ENCODE data around the gene MCTP2. TPM values are rescaled to one million over a fixed set of nuclear protein-coding genes. Genes with fewer than 3 reads are reported as not detected.
A peak's percentile ranks its signal among the peaks of the same experiment; 100 is the strongest.

MCTP2 gene
- total and polyA plus RNA-seq, 2 of the 13 experiments (the other 11 are each of a cell fraction or from before 2014, with no cell fraction given), result 5.1 to 8.6 TPM

GRCh38 chr15:94460624-94461023 lies 229.3 kb downstream of the MCTP2 start:
- no peak for TF ChIP-seq ZNF781 (CRISPR knock-in tag; IDR thresholded peaks at IDR 0.05; ENCODE audit: borderline replicate concordance, not compliant biosample characterization)
- no peak for TF ChIP-seq SNAPC2 (CRISPR knock-in tag; IDR thresholded peaks at IDR 0.05)
- no peak for TF ChIP-seq ZBTB21 (CRISPR knock-in tag; IDR thresholded peaks at IDR 0.05)
- TF ChIP-seq KDM5B (CRISPR knock-in tag; IDR thresholded peaks at IDR 0.05; ENCODE audit: borderline replicate concordance), result no peak
- no peak overlapping the region for H3K4me2 ChIP-seq (ENCODE audit: low read depth, low read length)
- ChIA-PET POLR2A (no interaction called here), CTCF (ENCODE audit: low intra/inter-chr PET ratio, low total read pairs) (no interaction called here)
- BruUV-seq (replicated peaks), result no TSS peak
- H3K9ac ChIP-seq (ENCODE audit: insufficient read depth, low read depth, low read length), result no peak overlapping the region
- no peak for FAIRE-seq
- no peaks in the 10 kb centered on the region for H3K4me1 ChIP-seq (ENCODE audit: insufficient read depth, low read length)
- WGBS (ENCODE audit: low lambda C conversion rate), result 33% methylated on average over 1 of the region's 1 CpG
- no peaks in the 10 kb centered on the region for H4K20me1 ChIP-seq (ENCODE audit: insufficient read depth, low read length)
- in situ Hi-C loops (cut with HindIII; ENCODE audit: extremely low pct_ligation_motif_present, low pct_unique_long_range_greater_than_20kb), result loop anchor here (10.0 kb wide), 1 partner anchor 296 kb away; no protein-coding TSS in a partner anchor
- H3K79me2 ChIP-seq (ENCODE audit: insufficient read depth, low read length), result no peaks in the 10 kb centered on the region
- no peak for DNase-seq (ENCODE audit: low spot score)
- intact Hi-C loops (cut with micrococcal nuclease; ENCODE audit: unreplicated experiment), result no loop called here
- H3K36me3 ChIP-seq (replicated peaks in 1 of 2; ENCODE audit: control insufficient read depth in 1 of 2, insufficient read depth in 2 of 2, low read length in 2 of 2), result no peaks in the 10 kb centered on the region
- H2AFZ ChIP-seq (ENCODE audit: low read length), result no peak overlapping the region
- no peak overlapping the region for H3K4me3 ChIP-seq (replicated peaks in 1 of 3; ENCODE audit: insufficient read depth in 1 of 3, low read depth in 2 of 3, low read length in 3 of 3)
- no peak overlapping the region for H3K27ac ChIP-seq (ENCODE audit: extremely low read length, insufficient read depth, low read length)
- no peaks in the 10 kb centered on the region; a peak in 1 of 5 replicates for H3K27me3 ChIP-seq (ENCODE audit: control insufficient read depth in 1 of 2, insufficient read depth in 2 of 2, low read length in 2 of 2)
- no peak for ATAC-seq
- no peaks in the 10 kb centered on the region for H3K9me3 ChIP-seq (ENCODE audit: low read length)

GRCh38 chr15:94467034-94467433 lies 235.7 kb downstream of the MCTP2 start:
- WGBS (ENCODE audit: low lambda C conversion rate), result 31% methylated on average over 1 of the region's 1 CpG
- intact Hi-C loops (cut with micrococcal nuclease; ENCODE audit: unreplicated experiment), result loop anchor here (1.0 kb wide), 2 partner anchors 54 to 140 kb away; no protein-coding TSS in a partner anchor
- H3K4me3 ChIP-seq (replicated peaks in 1 of 3; ENCODE audit: insufficient read depth in 1 of 3, low read depth in 2 of 3, low read length in 3 of 3), result no peak overlapping the region; a peak in 1 of 6 replicates
- H2AFZ ChIP-seq (ENCODE audit: low read length), result no peak overlapping the region
- in situ Hi-C loops (cut with HindIII; ENCODE audit: extremely low pct_ligation_motif_present, low pct_unique_long_range_greater_than_20kb), result loop anchor here (10.0 kb wide), 1 partner anchor 302 kb away; no protein-coding TSS in a partner anchor
- BruUV-seq (replicated peaks), result no TSS peak
- ChIA-PET CTCF (ENCODE audit: low intra/inter-chr PET ratio, low total read pairs) (no interaction called here), POLR2A (no interaction called here)
- no peaks in the 10 kb centered on the region for H3K79me2 ChIP-seq (ENCODE audit: insufficient read depth, low read length)
- no peaks in the 10 kb centered on the region for H3K27me3 ChIP-seq (ENCODE audit: control insufficient read depth in 1 of 2, insufficient read depth in 2 of 2, low read length in 2 of 2)
- no peak overlapping the region for H3K27ac ChIP-seq (ENCODE audit: extremely low read length, insufficient read depth, low read length)
- DNase-seq (ENCODE audit: low spot score) (peak; percentile 61), FAIRE-seq (no peak), ATAC-seq (peak; percentile 68)
- H3K9me3 ChIP-seq (ENCODE audit: low read length), result no peaks in the 10 kb centered on the region
- no peaks in the 10 kb centered on the region for H3K36me3 ChIP-seq (replicated peaks in 1 of 2; ENCODE audit: control insufficient read depth in 1 of 2, insufficient read depth in 2 of 2, low read length in 2 of 2)
- H4K20me1 ChIP-seq (ENCODE audit: insufficient read depth, low read length), result no peaks in the 10 kb centered on the region
- H3K4me1 ChIP-seq (ENCODE audit: insufficient read depth, low read length), result no peaks in the 10 kb centered on the region
- H3K4me2 ChIP-seq (ENCODE audit: low read depth, low read length), result no peak overlapping the region
- no peak overlapping the region for H3K9ac ChIP-seq (ENCODE audit: insufficient read depth, low read depth, low read length)
- TF ChIP-seq STAG1 (CRISPR knock-in tag; IDR thresholded peaks at IDR 0.05), result peak; percentile 24; the same call in 1 of the 2 replicates
- peak; percentile 19; the same call in 1 of the 2 replicates for TF ChIP-seq SMC3 (IDR thresholded peaks at IDR 0.05; ENCODE audit: low read length)
- no peak for TF ChIP-seq MED13 (CRISPR knock-in tag; IDR thresholded peaks at IDR 0.05)
- no peak for TF ChIP-seq BCL6 (CRISPR knock-in tag; IDR thresholded peaks at IDR 0.05)
- TF ChIP-seq CTCF (CRISPR knock-in tag; IDR thresholded peaks at IDR 0.05), result peak; percentile 29; the same call in 1 of the 2 replicates
- TF ChIP-seq HNRNPUL1 (IDR thresholded peaks at IDR 0.05; ENCODE audit: low read depth, low read length), result peak; percentile 84
- TF ChIP-seq NFAT5 (CRISPR knock-in tag; IDR thresholded peaks at IDR 0.05), result no peak
- no peak for TF ChIP-seq ZNF703 (CRISPR knock-in tag; IDR thresholded peaks at IDR 0.05; ENCODE audit: borderline replicate concordance)

All from HepG2 (cell line).